ENCODE results near the gene AGO3.
"Not testable (repeated sequence)": the region's sequence is repeated elsewhere in the genome, so short reads cannot be mapped to it uniquely, and the experiment has no call there.

The AGO3 gene

GRCh38 chr1:35925741-35926140 lies 5.2 kb upstream of the AGO3 start:
- no peak for DNase-seq (ENCODE audit: low read depth)

- no peak for DNase-seq (ENCODE audit: low read depth)
Measured at GRCh38 chr1:35927472-35927871, 3.4 kb upstream of the AGO3 start.

GRCh38 chr1:35929730-35930592 lies 944 bp upstream of the AGO3 start:
- no peak for DNase-seq (ENCODE audit: low read depth)

GRCh38 chr1:35931446-35932157 lies 697 bp downstream of the AGO3 start:
- DNase-seq (ENCODE audit: low read depth): no peak

GRCh38 chr1:35932158-35932636 lies 1.3 kb downstream of the AGO3 start:
- no peak for DNase-seq (ENCODE audit: low read depth)

- no peak for DNase-seq (ENCODE audit: low read depth)
Measured at GRCh38 chr1:35932941-35933340, 2.0 kb downstream of the AGO3 start.

GRCh38 chr1:35935442-35936388 lies 4.8 kb downstream of the AGO3 start:
- no peak for DNase-seq (ENCODE audit: low read depth)

GRCh38 chr1:35936838-35937237 lies 5.9 kb downstream of the AGO3 start:
- DNase-seq (ENCODE audit: low read depth): no peak

- no peak for DNase-seq (ENCODE audit: low read depth)
Measured at GRCh38 chr1:35939484-35939883, 8.6 kb downstream of the AGO3 start.

- no peak for DNase-seq (ENCODE audit: low read depth)
Measured at GRCh38 chr1:35945327-35945726, 14.4 kb downstream of the AGO3 start.

- no peak for DNase-seq (ENCODE audit: low read depth)
Measured at GRCh38 chr1:35947547-35947946, 16.6 kb downstream of the AGO3 start.

- DNase-seq (ENCODE audit: low read depth): no peak
Measured at GRCh38 chr1:35958558-35958957, 27.7 kb downstream of the AGO3 start.

- no peak for DNase-seq (ENCODE audit: low read depth)
Measured at GRCh38 chr1:35959304-35959703, 28.4 kb downstream of the AGO3 start.

GRCh38 chr1:35962952-35963351 lies 32.0 kb downstream of the AGO3 start:
- no peak for DNase-seq (ENCODE audit: low read depth)

GRCh38 chr1:35964277-35964676 lies 33.4 kb downstream of the AGO3 start:
- DNase-seq (ENCODE audit: low read depth): not testable (repeated sequence)

GRCh38 chr1:35968396-35968795 lies 37.5 kb downstream of the AGO3 start:
- no peak for DNase-seq (ENCODE audit: low read depth)

- no peak for DNase-seq (ENCODE audit: low read depth)
Measured at GRCh38 chr1:35971601-35972000, 40.7 kb downstream of the AGO3 start.

GRCh38 chr1:35972631-35973030 lies 41.7 kb downstream of the AGO3 start:
- not testable (repeated sequence) for DNase-seq (ENCODE audit: low read depth)

GRCh38 chr1:35980090-35980489 lies 49.2 kb downstream of the AGO3 start:
- DNase-seq (ENCODE audit: low read depth): no peak

GRCh38 chr1:35988237-35988636 lies 57.3 kb downstream of the AGO3 start:
- DNase-seq (ENCODE audit: low read depth): no peak

- DNase-seq (ENCODE audit: low read depth): no peak
Measured at GRCh38 chr1:36006941-36007500, 76.1 kb downstream of the AGO3 start.

GRCh38 chr1:36007741-36008140 lies 76.8 kb downstream of the AGO3 start:
- DNase-seq (ENCODE audit: low read depth): no peak

Measured in stimulated activated CD8-positive, alpha-beta memory T cell treated with anti-CD3 and anti-CD28 coated beads, Interleukin-7, amount 100 ng/mL, for 24 hours (primary cell).